A549 (cell line): ENCODE data around the gene CENPL.

ENCODE experiments used
- CHD2 ChIP-seq: fragments of 150-350 bp; IDR thresholded peaks from 2 replicates; pipeline ENCODE4 v1.6.1; 2014; ENCODE audit warnings: low read length; ENCODE audit not compliant: partially characterized antibody
- JUN ChIP-seq, 2 experiments: fragments of >200 bp; sonication (Bioruptor Twin); formaldehyde crosslinking; IDR thresholded peaks; 2 replicates in 1 of 2; 3 replicates in 1 of 2; pipeline ENCODE4 v1.6.1; 2016 to 2017
- MYC ChIP-seq: IDR thresholded peaks from 2 replicates; pipeline ENCODE4 v1.6.1; 2012; ENCODE audit warnings: mild to moderate bottlenecking, inconsistent platforms, low read length, improper control_type of control experiment, borderline replicate concordance
- POLR2A ChIP-seq: IDR thresholded peaks from 2 replicates; pipeline ENCODE4 v1.6.1; 2012; ENCODE audit warnings: mild to moderate bottlenecking, low read length
- ZFP36 ChIP-seq: fragments of 450-650 bp; IDR thresholded peaks from 2 replicates; pipeline ENCODE4 v1.6.1; 2014; ENCODE audit warnings: borderline replicate concordance; ENCODE audit not compliant: partially characterized antibody
- ZSCAN20 ChIP-seq: fragments of 250-450 bp; sonication (Bioruptor Pico); IDR thresholded peaks from 2 replicates; pipeline ENCODE4 v1.8.0; 2022; ENCODE audit warnings: mild to moderate bottlenecking, moderate library complexity
- TF ChIP-seq, protein P1 (sequence below): fragments of >200 bp; sonication (Bioruptor Twin); formaldehyde crosslinking; IDR thresholded peaks from 3 replicates; pipeline ENCODE4 v1.5.1; 2016
- TF ChIP-seq, protein P2 (sequence below): fragments of 200-600 bp; sonication (generic); IDR thresholded peaks from 2 replicates; pipeline ENCODE4 v1.6.1; 2016; ENCODE audit warnings: antibody characterized with exemption, mild to moderate bottlenecking, moderate library complexity

DNA sequence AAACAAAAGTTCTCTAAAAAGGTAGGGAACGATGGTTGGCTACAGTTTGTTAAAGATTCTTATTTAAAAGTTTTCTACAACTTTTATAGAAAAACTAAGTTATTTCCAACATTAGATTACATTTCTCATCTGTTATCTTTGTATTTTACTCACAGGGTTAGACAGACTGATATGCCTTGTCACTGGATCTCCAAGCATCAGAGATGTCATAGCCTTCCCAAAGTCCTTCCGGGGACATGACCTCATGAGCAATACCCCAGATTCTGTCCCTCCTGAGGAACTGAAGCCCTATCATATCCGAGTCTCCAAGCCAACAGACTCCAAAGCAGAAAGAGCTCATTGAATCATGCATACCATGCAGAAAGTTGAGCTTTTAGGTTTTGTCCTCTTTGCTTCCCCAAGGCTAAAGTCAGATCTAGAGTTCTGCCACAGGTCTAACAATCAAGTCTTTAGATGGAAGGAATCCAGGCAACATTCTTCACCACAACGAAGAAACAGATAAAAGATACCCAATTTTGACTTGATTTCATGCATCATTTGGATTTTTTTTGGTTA lies 32.8 kb upstream of the CENPL start:
- TF ChIP-seq, protein P1, sequence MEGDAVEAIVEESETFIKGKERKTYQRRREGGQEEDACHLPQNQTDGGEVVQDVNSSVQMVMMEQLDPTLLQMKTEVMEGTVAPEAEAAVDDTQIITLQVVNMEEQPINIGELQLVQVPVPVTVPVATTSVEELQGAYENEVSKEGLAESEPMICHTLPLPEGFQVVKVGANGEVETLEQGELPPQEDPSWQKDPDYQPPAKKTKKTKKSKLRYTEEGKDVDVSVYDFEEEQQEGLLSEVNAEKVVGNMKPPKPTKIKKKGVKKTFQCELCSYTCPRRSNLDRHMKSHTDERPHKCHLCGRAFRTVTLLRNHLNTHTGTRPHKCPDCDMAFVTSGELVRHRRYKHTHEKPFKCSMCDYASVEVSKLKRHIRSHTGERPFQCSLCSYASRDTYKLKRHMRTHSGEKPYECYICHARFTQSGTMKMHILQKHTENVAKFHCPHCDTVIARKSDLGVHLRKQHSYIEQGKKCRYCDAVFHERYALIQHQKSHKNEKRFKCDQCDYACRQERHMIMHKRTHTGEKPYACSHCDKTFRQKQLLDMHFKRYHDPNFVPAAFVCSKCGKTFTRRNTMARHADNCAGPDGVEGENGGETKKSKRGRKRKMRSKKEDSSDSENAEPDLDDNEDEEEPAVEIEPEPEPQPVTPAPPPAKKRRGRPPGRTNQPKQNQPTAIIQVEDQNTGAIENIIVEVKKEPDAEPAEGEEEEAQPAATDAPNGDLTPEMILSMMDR, result no peak
- TF ChIP-seq, protein P2, sequence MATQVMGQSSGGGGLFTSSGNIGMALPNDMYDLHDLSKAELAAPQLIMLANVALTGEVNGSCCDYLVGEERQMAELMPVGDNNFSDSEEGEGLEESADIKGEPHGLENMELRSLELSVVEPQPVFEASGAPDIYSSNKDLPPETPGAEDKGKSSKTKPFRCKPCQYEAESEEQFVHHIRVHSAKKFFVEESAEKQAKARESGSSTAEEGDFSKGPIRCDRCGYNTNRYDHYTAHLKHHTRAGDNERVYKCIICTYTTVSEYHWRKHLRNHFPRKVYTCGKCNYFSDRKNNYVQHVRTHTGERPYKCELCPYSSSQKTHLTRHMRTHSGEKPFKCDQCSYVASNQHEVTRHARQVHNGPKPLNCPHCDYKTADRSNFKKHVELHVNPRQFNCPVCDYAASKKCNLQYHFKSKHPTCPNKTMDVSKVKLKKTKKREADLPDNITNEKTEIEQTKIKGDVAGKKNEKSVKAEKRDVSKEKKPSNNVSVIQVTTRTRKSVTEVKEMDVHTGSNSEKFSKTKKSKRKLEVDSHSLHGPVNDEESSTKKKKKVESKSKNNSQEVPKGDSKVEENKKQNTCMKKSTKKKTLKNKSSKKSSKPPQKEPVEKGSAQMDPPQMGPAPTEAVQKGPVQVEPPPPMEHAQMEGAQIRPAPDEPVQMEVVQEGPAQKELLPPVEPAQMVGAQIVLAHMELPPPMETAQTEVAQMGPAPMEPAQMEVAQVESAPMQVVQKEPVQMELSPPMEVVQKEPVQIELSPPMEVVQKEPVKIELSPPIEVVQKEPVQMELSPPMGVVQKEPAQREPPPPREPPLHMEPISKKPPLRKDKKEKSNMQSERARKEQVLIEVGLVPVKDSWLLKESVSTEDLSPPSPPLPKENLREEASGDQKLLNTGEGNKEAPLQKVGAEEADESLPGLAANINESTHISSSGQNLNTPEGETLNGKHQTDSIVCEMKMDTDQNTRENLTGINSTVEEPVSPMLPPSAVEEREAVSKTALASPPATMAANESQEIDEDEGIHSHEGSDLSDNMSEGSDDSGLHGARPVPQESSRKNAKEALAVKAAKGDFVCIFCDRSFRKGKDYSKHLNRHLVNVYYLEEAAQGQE, result no peak
- no peak for TF ChIP-seq ZSCAN20
- no peak for TF ChIP-seq MYC
- no peak for TF ChIP-seq CHD2
- TF ChIP-seq JUN (IDR thresholded peaks at IDR 0.05), result no peak
- no peak for TF ChIP-seq POLR2A
- no peak for TF ChIP-seq ZFP36
